ENCODE data around the gene KCNA3.

GRCh38 chr1:110673805-110674336 lies 869 bp downstream of the KCNA3 start:
- TF ChIP-seq CTCF (IDR thresholded peaks at IDR 0.05) (no peak), POLR2A (IDR thresholded peaks at IDR 0.05) (no peak)
